ENCODE data around the gene PLCB1.

GRCh38 chr20:8764344-8764962 is 632.4 kb downstream of the PLCB1 start:
- TF ChIP-seq, protein P1, sequence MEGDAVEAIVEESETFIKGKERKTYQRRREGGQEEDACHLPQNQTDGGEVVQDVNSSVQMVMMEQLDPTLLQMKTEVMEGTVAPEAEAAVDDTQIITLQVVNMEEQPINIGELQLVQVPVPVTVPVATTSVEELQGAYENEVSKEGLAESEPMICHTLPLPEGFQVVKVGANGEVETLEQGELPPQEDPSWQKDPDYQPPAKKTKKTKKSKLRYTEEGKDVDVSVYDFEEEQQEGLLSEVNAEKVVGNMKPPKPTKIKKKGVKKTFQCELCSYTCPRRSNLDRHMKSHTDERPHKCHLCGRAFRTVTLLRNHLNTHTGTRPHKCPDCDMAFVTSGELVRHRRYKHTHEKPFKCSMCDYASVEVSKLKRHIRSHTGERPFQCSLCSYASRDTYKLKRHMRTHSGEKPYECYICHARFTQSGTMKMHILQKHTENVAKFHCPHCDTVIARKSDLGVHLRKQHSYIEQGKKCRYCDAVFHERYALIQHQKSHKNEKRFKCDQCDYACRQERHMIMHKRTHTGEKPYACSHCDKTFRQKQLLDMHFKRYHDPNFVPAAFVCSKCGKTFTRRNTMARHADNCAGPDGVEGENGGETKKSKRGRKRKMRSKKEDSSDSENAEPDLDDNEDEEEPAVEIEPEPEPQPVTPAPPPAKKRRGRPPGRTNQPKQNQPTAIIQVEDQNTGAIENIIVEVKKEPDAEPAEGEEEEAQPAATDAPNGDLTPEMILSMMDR (conservative IDR thresholded peaks at IDR 0.05 in 1 of 2, IDR thresholded peaks at IDR 0.05 in 1 of 2; ENCODE audit: low read depth in 1 of 2, low read length in 2 of 2), result no peak
- no peak for TF ChIP-seq EZH2 (IDR thresholded peaks at IDR 0.05; ENCODE audit: low read length, missing control alignments)
